Liver (tissue), 9 donors: ENCODE results near the gene ENTPD6. TPM values are rescaled to one million over a fixed set of nuclear protein-coding genes. Genes with fewer than 3 reads are reported as not detected.

ENCODE experiments used
- DNase-seq: peaks from one replicate; pipeline ENCODE4 v3.0.0-alpha.2; 2017; ENCODE audit warnings: low spot score
- H3K27ac ChIP-seq, 2 donors: one replicate each; pipeline ENCODE4 v1.7.0; 2013; ENCODE audit warnings: inconsistent platforms in 2 of 2, low read length in 2 of 2, control low read depth in 1 of 2, low read depth in 1 of 2, mild to moderate bottlenecking in 1 of 2
- H3K27me3 ChIP-seq, 4 donors: one replicate each; pipeline versions ENCODE4 v1.6.1 to v1.7.0; 2013; ENCODE audit warnings: low read length in 3 of 4, inconsistent platforms in 1 of 4, mild to moderate bottlenecking in 1 of 4, moderate library complexity in 1 of 4; ENCODE audit not compliant: control insufficient read depth in 4 of 4, insufficient read depth in 4 of 4
- H3K36me3 ChIP-seq, 4 donors: one replicate each; pipeline versions ENCODE4 v1.6.1 to v1.7.0; 2013; ENCODE audit warnings: low read length in 3 of 4, mild to moderate bottlenecking in 3 of 4, low read depth in 1 of 4, moderate library complexity in 1 of 4; ENCODE audit not compliant: control insufficient read depth in 4 of 4, insufficient read depth in 3 of 4
- H3K4me1 ChIP-seq, 4 donors: one replicate each; pipeline versions ENCODE4 v1.6.1 to v1.7.0; 2013; ENCODE audit warnings: low read length in 3 of 4, mild to moderate bottlenecking in 3 of 4, moderate library complexity in 1 of 4; ENCODE audit not compliant: control insufficient read depth in 4 of 4, insufficient read depth in 4 of 4
- H3K4me3 ChIP-seq, 3 donors: one replicate each; pipeline versions ENCODE4 v1.6.1 to v1.7.0; 2013; ENCODE audit warnings: low read length in 3 of 3, control low read depth in 1 of 3, low read depth in 1 of 3, mild to moderate bottlenecking in 1 of 3
- H3K9ac ChIP-seq, 2 donors: one replicate each; pipeline ENCODE4 v1.7.0; 2013; ENCODE audit warnings: low read length in 2 of 2, mild to moderate bottlenecking in 2 of 2, moderate library complexity in 2 of 2, control low read depth in 1 of 2, low read depth in 1 of 2
- H3K9me3 ChIP-seq, 4 donors: one replicate each; pipeline versions ENCODE4 v1.6.1 to v1.7.0; 2013; ENCODE audit warnings: low read length in 3 of 4; ENCODE audit not compliant: control insufficient read depth in 4 of 4
- EGR1 ChIP-seq, 2 donors: IDR thresholded peaks; 2 replicates each; pipeline ENCODE4 v1.6.1; 2016 to 2018; ENCODE audit warnings: antibody characterized with exemption in 2 of 2, low read depth in 2 of 2
- FOXA1 ChIP-seq: IDR thresholded peaks from 2 replicates; pipeline ENCODE4 v1.6.1; 2016; ENCODE audit warnings: antibody characterized with exemption
- FOXA2 ChIP-seq: IDR thresholded peaks from 2 replicates; pipeline ENCODE4 v1.6.1; 2016; ENCODE audit warnings: antibody characterized with exemption
- GABPA ChIP-seq, 2 donors: IDR thresholded peaks in 1 of 2; conservative IDR thresholded peaks in 1 of 2; 2 replicates each; pipeline ENCODE4 v1.6.1; 2016; ENCODE audit warnings: antibody characterized with exemption in 2 of 2, mild to moderate bottlenecking in 1 of 2, moderate library complexity in 1 of 2
- HNF4A ChIP-seq, 2 donors: conservative IDR thresholded peaks; 2 replicates each; pipeline ENCODE4 v1.6.1; 2016; ENCODE audit warnings: antibody characterized with exemption in 2 of 2, mild to moderate bottlenecking in 2 of 2
- HNF4G ChIP-seq: IDR thresholded peaks from 2 replicates; pipeline ENCODE4 v1.6.1; 2016; ENCODE audit warnings: antibody characterized with exemption
- JUND ChIP-seq, 2 donors: IDR thresholded peaks; 2 replicates each; pipeline ENCODE4 v1.6.1; 2016; ENCODE audit warnings: antibody characterized with exemption in 2 of 2
- NR2F2 ChIP-seq: IDR thresholded peaks from 2 replicates; pipeline ENCODE4 v1.6.1; 2016; ENCODE audit warnings: antibody characterized with exemption
- RAD21 ChIP-seq, 2 donors: IDR thresholded peaks; 2 replicates each; pipeline ENCODE4 v1.6.1; 2016; ENCODE audit warnings: antibody characterized with exemption in 2 of 2, mild to moderate bottlenecking in 2 of 2
- RXRA ChIP-seq, 2 donors: IDR thresholded peaks; 2 replicates each; pipeline ENCODE4 v1.6.1; 2017 to 2018; ENCODE audit warnings: antibody characterized with exemption in 2 of 2, mild to moderate bottlenecking in 1 of 2
- TAF1 ChIP-seq: conservative IDR thresholded peaks from 2 replicates; pipeline ENCODE4 v1.6.1; 2016; ENCODE audit warnings: antibody characterized with exemption, mild to moderate bottlenecking
- YY1 ChIP-seq: IDR thresholded peaks from 2 replicates; pipeline ENCODE4 v1.6.1; 2016; ENCODE audit warnings: antibody characterized with exemption, mild to moderate bottlenecking
- WGBS: extraction: QIAGEN DNeasy Blood & Tissue Kit; methylation state at CpG from one replicate; pipeline ENCODE4 v1.1.7; 2013; 5-methylcytosine and 5-hydroxymethylcytosine counted together
- polyA plus RNA-seq, 2 donors: library from polyadenylated mRNA; stranded (reverse) in 1 of 2; unstranded in 1 of 2; fragments of 200-250 nt in 1 of 2; fragments of >200 nt in 1 of 2; fragmentation: Nextera tagmentation in 1 of 2; extraction: Ambion mirVana in 1 of 2; gene quantifications; one replicate each; pipeline versions ENCODE4 v1.2.1 to v1.2.3, GENCODE V29; 2013 to 2015
- total RNA-seq, 2 donors: library from RNA; depleted of rRNA; stranded (reverse); fragments of >200 nt; gene quantifications; one replicate each; pipeline ENCODE4 v1.2.3, GENCODE V29; 2014
- TF ChIP-seq, protein P1 (sequence below): IDR thresholded peaks from 2 replicates; pipeline ENCODE4 v1.6.1; 2016; ENCODE audit warnings: antibody characterized with exemption, mild to moderate bottlenecking
- TF ChIP-seq, protein P2 (sequence below): IDR thresholded peaks from 2 replicates; pipeline ENCODE4 v1.6.1; 2016; ENCODE audit warnings: antibody characterized with exemption
- TF ChIP-seq, protein P3 (sequence below): IDR thresholded peaks from 2 replicates; pipeline ENCODE4 v1.6.1; 2016; ENCODE audit warnings: antibody characterized with exemption
- TF ChIP-seq, protein P4 (sequence below): fragments of 150-350 bp; IDR thresholded peaks from 2 replicates; pipeline ENCODE4 v1.5.1; 2017; ENCODE audit warnings: improper control_type of control experiment, low read depth, low read length; ENCODE audit not compliant: missing input control
- donor health status: healthy.
- donor health status: healthy.
- donor health status: healthy.
- donor health status: healthy.
- donor health status: healthy.

Gene ENTPD6
- total and polyA plus RNA-seq, 4 donors, result 14.9 to 29.9 (median 24.4) TPM

DNA sequence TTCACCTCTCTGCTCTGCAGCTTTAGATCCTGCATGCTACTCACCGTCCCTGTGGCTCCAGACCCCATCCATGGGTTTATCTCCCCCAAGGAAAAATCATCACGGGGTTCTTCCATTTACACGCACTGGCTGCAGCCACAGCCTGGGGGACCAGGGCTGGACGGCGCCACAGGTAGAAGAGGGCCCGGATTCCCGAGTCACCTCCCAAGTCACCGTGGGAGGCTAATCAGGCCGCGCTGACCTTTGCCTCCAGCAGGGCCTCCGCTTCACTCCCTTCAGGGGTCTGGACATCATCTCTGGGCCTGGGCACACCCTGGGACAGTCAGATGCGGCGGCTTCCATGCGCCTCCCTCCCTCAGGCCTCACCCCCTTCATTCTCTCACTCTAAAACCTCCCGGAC lies 47.8 kb upstream of the ENTPD6 start:
- peaks cover 0 to 9% (median 2%) of the 10 kb centered on the region in 4 donors for H3K4me1 ChIP-seq
- WGBS, result 71% methylated on average over 15 of the region's 15 CpGs
- H3K27me3 ChIP-seq, result peaks cover 0 to 8% (median 7%) of the 10 kb centered on the region in 4 donors
- TF ChIP-seq, protein P1, sequence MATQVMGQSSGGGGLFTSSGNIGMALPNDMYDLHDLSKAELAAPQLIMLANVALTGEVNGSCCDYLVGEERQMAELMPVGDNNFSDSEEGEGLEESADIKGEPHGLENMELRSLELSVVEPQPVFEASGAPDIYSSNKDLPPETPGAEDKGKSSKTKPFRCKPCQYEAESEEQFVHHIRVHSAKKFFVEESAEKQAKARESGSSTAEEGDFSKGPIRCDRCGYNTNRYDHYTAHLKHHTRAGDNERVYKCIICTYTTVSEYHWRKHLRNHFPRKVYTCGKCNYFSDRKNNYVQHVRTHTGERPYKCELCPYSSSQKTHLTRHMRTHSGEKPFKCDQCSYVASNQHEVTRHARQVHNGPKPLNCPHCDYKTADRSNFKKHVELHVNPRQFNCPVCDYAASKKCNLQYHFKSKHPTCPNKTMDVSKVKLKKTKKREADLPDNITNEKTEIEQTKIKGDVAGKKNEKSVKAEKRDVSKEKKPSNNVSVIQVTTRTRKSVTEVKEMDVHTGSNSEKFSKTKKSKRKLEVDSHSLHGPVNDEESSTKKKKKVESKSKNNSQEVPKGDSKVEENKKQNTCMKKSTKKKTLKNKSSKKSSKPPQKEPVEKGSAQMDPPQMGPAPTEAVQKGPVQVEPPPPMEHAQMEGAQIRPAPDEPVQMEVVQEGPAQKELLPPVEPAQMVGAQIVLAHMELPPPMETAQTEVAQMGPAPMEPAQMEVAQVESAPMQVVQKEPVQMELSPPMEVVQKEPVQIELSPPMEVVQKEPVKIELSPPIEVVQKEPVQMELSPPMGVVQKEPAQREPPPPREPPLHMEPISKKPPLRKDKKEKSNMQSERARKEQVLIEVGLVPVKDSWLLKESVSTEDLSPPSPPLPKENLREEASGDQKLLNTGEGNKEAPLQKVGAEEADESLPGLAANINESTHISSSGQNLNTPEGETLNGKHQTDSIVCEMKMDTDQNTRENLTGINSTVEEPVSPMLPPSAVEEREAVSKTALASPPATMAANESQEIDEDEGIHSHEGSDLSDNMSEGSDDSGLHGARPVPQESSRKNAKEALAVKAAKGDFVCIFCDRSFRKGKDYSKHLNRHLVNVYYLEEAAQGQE, result no peak
- no peak for TF ChIP-seq FOXA2
- no peak for TF ChIP-seq RAD21 (IDR thresholded peaks at IDR 0.05)
- no peak for TF ChIP-seq HNF4A (conservative IDR thresholded peaks at IDR 0.05)
- TF ChIP-seq, protein P2, sequence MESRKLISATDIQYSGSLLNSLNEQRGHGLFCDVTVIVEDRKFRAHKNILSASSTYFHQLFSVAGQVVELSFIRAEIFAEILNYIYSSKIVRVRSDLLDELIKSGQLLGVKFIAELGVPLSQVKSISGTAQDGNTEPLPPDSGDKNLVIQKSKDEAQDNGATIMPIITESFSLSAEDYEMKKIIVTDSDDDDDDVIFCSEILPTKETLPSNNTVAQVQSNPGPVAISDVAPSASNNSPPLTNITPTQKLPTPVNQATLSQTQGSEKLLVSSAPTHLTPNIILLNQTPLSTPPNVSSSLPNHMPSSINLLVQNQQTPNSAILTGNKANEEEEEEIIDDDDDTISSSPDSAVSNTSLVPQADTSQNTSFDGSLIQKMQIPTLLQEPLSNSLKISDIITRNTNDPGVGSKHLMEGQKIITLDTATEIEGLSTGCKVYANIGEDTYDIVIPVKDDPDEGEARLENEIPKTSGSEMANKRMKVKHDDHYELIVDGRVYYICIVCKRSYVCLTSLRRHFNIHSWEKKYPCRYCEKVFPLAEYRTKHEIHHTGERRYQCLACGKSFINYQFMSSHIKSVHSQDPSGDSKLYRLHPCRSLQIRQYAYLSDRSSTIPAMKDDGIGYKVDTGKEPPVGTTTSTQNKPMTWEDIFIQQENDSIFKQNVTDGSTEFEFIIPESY, result no peak
- no peak for TF ChIP-seq TAF1
- no peak for TF ChIP-seq FOXA1
- no peak for TF ChIP-seq NR2F2
- TF ChIP-seq, protein P3, sequence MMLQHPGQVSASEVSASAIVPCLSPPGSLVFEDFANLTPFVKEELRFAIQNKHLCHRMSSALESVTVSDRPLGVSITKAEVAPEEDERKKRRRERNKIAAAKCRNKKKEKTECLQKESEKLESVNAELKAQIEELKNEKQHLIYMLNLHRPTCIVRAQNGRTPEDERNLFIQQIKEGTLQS, result no peak
- no peak for TF ChIP-seq GABPA (IDR thresholded peaks at IDR 0.05 in 1 of 2, conservative IDR thresholded peaks at IDR 0.05 in 1 of 2)
- no peak for TF ChIP-seq HNF4G
- no peak for TF ChIP-seq RXRA (IDR thresholded peaks at IDR 0.05)
- no peak for TF ChIP-seq YY1
- TF ChIP-seq, protein P4, sequence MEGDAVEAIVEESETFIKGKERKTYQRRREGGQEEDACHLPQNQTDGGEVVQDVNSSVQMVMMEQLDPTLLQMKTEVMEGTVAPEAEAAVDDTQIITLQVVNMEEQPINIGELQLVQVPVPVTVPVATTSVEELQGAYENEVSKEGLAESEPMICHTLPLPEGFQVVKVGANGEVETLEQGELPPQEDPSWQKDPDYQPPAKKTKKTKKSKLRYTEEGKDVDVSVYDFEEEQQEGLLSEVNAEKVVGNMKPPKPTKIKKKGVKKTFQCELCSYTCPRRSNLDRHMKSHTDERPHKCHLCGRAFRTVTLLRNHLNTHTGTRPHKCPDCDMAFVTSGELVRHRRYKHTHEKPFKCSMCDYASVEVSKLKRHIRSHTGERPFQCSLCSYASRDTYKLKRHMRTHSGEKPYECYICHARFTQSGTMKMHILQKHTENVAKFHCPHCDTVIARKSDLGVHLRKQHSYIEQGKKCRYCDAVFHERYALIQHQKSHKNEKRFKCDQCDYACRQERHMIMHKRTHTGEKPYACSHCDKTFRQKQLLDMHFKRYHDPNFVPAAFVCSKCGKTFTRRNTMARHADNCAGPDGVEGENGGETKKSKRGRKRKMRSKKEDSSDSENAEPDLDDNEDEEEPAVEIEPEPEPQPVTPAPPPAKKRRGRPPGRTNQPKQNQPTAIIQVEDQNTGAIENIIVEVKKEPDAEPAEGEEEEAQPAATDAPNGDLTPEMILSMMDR, result no peak
- no peak for TF ChIP-seq JUND (IDR thresholded peaks at IDR 0.05)
- no peak overlapping the region for H3K9ac ChIP-seq
- H3K27ac ChIP-seq, result no peak overlapping the region
- no peaks in the 10 kb centered on the region for H3K9me3 ChIP-seq
- no peak for DNase-seq
- H3K4me3 ChIP-seq, result no peak overlapping the region
- H3K36me3 ChIP-seq, result no peaks in the 10 kb centered on the region

DNA sequence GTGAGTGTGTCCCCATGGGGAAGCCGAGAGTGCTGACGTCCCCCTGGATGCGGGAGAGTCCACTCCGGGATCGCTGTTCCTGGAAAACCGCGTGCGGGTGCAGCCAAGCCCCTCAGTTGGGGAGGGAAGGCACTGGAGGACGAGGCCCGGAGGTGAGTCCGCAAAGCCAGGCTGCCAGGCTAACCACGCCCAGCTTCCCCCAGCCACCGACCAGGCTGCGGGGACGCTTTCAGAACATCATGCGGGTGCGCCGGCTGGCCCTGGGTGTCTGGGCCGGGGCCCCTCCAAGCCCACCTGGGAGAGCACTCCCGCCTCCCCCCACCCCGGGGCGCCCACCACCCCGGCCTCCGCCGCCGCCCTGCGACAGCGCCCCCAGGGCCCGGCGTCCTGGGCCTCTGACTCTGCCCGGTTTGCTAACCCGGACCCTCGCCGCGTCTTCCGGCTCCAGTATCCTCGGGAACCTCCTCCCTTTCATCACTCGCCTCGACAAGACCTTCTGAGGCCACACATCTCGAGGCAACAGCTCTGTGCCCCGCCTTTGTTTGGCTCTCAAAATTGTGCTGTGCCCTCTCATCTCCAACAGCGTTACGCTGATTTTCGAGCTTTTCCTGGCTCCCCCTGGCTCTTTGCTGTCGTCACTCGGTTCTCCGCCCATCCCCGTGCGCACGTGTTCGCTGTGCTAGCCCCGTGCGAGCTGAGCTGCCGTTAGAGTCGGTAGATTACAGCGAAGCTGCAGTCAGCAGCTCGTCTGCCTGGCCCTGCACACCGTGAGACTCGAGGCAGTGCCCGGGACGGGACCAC lies 47.1 kb upstream of the ENTPD6 start:
- H3K9ac ChIP-seq, result no peak overlapping the region
- no peak for TF ChIP-seq NR2F2
- TF ChIP-seq EGR1 (IDR thresholded peaks at IDR 0.05; ENCODE audit: low read depth in 2 of 2), result no peak
- TF ChIP-seq YY1, result no peak
- no peak for TF ChIP-seq JUND (IDR thresholded peaks at IDR 0.05)
- TF ChIP-seq TAF1, result no peak
- TF ChIP-seq, protein P1, result no peak

More for the DNA sequence above, 47.1 kb upstream of the ENTPD6 start:
- peaks cover 0 to 8% (median 7%) of the 10 kb centered on the region in 4 donors for H3K27me3 ChIP-seq
- 8% methylated on average over 61 of the region's 61 CpGs for whole genome bisulfite sequencing
- no peak for DNase-seq
- no peaks in the 10 kb centered on the region for H3K9me3 ChIP-seq
- no peak overlapping the region for H3K27ac ChIP-seq
- peaks cover 0 to 9% (median 2%) of the 10 kb centered on the region in 4 donors for H3K4me1 ChIP-seq
- H3K36me3 ChIP-seq, result no peaks in the 10 kb centered on the region
- peak overlapping the region in 1 of 3 donors; percentile 14 for H3K4me3 ChIP-seq
